Smooth muscle cell (in vitro differentiated cells): ENCODE data around the gene CGGBP1. TPM values are rescaled to one million over a fixed set of nuclear protein-coding genes. Genes with fewer than 3 reads are reported as not detected.
A peak's percentile ranks its signal among the peaks of the same experiment; 100 is the strongest.

Source experiments
- DNase-seq: peaks from one replicate; lab custom pipeline; 2025; ENCODE audit not compliant: unreplicated experiment; lab: John Stamatoyannopoulos, UW
- H2AFZ ChIP-seq: fragments of 200-600 bp; sonication (generic); 2 replicates; pipeline ENCODE4 v1.6.0; 2016; ENCODE audit warnings: antibody characterized with exemption, low read depth, mild to moderate bottlenecking
- H3F3A ChIP-seq: fragments of 200-600 bp; sonication (generic); 2 replicates; pipeline ENCODE4 v1.6.0; 2017; ENCODE audit warnings: antibody characterized with exemption, low read depth
- H3K27ac ChIP-seq: fragments of 200-600 bp; sonication (generic); 2 replicates; pipeline ENCODE4 v1.5.1; 2016; ENCODE audit warnings: low read depth, mild to moderate bottlenecking
- H3K27me3 ChIP-seq: fragments of 200-600 bp; sonication (generic); 2 replicates; pipeline ENCODE4 v1.6.1; 2016; ENCODE audit warnings: low read depth, mild to moderate bottlenecking
- H3K36me3 ChIP-seq: fragments of 200-600 bp; sonication (generic); 2 replicates; pipeline ENCODE4 v1.5.1; 2016; ENCODE audit warnings: low read depth
- H3K4me1 ChIP-seq: fragments of 200-600 bp; sonication (generic); 2 replicates; pipeline ENCODE4 v1.5.1; 2016; ENCODE audit warnings: low read depth
- H3K4me2 ChIP-seq: fragments of 200-600 bp; sonication (generic); 2 replicates; pipeline ENCODE4 v1.6.0; 2016; ENCODE audit warnings: mild to moderate bottlenecking
- H3K4me3 ChIP-seq: fragments of 200-600 bp; sonication (generic); 2 replicates; pipeline ENCODE4 v1.5.1; 2016; ENCODE audit warnings: mild to moderate bottlenecking
- H3K79me2 ChIP-seq: fragments of 200-600 bp; sonication (generic); 2 replicates; pipeline ENCODE4 v1.6.0; 2016; ENCODE audit warnings: low read depth, mild to moderate bottlenecking
- H3K9ac ChIP-seq: fragments of 200-600 bp; sonication (generic); 2 replicates; pipeline ENCODE4 v1.6.0; 2016; ENCODE audit warnings: low read depth
- H3K9me3 ChIP-seq: fragments of 200-600 bp; sonication (generic); replicated peaks from 2 replicates; pipeline ENCODE4 v1.5.1; 2016; ENCODE audit warnings: low read depth
- H4K20me1 ChIP-seq: fragments of 200-600 bp; sonication (generic); 2 replicates; pipeline ENCODE4 v1.6.0; 2016; ENCODE audit warnings: low read depth
- WGBS: methylation state at CpG from one replicate; pipeline ENCODE4 v1.1.7; 2016; ENCODE audit warnings: low lambda C conversion rate; 5-methylcytosine and 5-hydroxymethylcytosine counted together
- polyA plus RNA-seq: library from polyadenylated mRNA; unstranded; fragments of >200 nt; fragmentation: Nextera tagmentation; extraction: Ambion mirVana; gene quantifications from 2 replicates; pipeline ENCODE4 v1.2.1, GENCODE V29; 2016
- total RNA-seq: library from RNA; depleted of rRNA; stranded (reverse); fragments of >200 nt; gene quantifications from 2 replicates; pipeline ENCODE4 v1.2.3, GENCODE V29; 2014
- TF ChIP-seq, protein P1 (sequence below): fragments of 200-600 bp; sonication (generic); IDR thresholded peaks from 2 replicates; pipeline ENCODE4 v1.5.1; 2017; ENCODE audit warnings: borderline replicate concordance, mild to moderate bottlenecking, antibody characterized with exemption; ENCODE audit not compliant: insufficient read depth, poor library complexity, severe bottlenecking

The CGGBP1 gene
- total and polyA plus RNA-seq, 2 experiments from 2014 or later = 38.3 to 62.3 TPM

- no peaks in the 10 kb centered on the region for H3K36me3 ChIP-seq
- 80% methylated on average over 2 of the region's 2 CpGs for WGBS
- H4K20me1 ChIP-seq = no peaks in the 10 kb centered on the region
- H3K4me2 ChIP-seq = no peak overlapping the region
- no peaks in the 10 kb centered on the region for H3F3A ChIP-seq
- H3K9me3 ChIP-seq = no peaks in the 10 kb centered on the region
- H3K79me2 ChIP-seq = no peaks in the 10 kb centered on the region
- TF ChIP-seq, protein P1, sequence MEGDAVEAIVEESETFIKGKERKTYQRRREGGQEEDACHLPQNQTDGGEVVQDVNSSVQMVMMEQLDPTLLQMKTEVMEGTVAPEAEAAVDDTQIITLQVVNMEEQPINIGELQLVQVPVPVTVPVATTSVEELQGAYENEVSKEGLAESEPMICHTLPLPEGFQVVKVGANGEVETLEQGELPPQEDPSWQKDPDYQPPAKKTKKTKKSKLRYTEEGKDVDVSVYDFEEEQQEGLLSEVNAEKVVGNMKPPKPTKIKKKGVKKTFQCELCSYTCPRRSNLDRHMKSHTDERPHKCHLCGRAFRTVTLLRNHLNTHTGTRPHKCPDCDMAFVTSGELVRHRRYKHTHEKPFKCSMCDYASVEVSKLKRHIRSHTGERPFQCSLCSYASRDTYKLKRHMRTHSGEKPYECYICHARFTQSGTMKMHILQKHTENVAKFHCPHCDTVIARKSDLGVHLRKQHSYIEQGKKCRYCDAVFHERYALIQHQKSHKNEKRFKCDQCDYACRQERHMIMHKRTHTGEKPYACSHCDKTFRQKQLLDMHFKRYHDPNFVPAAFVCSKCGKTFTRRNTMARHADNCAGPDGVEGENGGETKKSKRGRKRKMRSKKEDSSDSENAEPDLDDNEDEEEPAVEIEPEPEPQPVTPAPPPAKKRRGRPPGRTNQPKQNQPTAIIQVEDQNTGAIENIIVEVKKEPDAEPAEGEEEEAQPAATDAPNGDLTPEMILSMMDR = no peak
- no peak overlapping the region for H3K27ac ChIP-seq
- DNase-seq = no peak
- no peaks in the 10 kb centered on the region for H3K27me3 ChIP-seq
- no peak overlapping the region for H3K4me3 ChIP-seq
- H2AFZ ChIP-seq = no peak overlapping the region
- H3K4me1 ChIP-seq = no peaks in the 10 kb centered on the region
- H3K9ac ChIP-seq = no peak overlapping the region
Measured at GRCh38 chr3:88033079-88033478, 25.7 kb downstream of the CGGBP1 start.

DNA sequence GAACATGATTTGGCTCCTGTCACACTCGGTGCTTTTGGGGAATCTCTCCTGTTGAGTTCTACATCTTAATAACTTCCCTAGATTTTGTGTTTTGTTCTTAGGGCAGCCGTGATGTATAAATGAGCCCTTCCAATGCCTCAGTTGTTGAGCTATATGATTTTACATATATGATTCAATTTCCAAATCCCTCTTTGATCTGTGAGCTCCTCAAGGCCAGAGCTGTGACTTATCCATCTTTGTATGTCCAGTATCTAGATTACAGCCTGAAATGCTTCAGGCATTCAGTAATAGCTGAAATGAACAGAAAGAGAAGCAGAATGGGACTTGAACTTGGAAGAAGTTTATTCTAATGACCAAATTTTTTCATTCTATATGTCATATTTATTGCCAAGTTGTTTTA lies 26.6 kb downstream of the CGGBP1 start:
- Histone ChIP-seq H3K4me1 (no peaks in the 10 kb centered on the region), H2AFZ (peak overlapping the region; percentile 99), H4K20me1 (no peaks in the 10 kb centered on the region), H3K27ac (no peak overlapping the region), H3K79me2 (no peaks in the 10 kb centered on the region), H3K27me3 (no peaks in the 10 kb centered on the region), H3K9me3 (no peaks in the 10 kb centered on the region), H3F3A (no peaks in the 10 kb centered on the region), H3K4me3 (peak overlapping the region; percentile 42), H3K9ac (no peak overlapping the region), H3K36me3 (no peaks in the 10 kb centered on the region), H3K4me2 (peak overlapping the region; percentile 80)
- WGBS = 90% methylated on average over 2 of the region's 2 CpGs
- TF ChIP-seq, protein P1 = no peak
- no peak for DNase-seq

DNA sequence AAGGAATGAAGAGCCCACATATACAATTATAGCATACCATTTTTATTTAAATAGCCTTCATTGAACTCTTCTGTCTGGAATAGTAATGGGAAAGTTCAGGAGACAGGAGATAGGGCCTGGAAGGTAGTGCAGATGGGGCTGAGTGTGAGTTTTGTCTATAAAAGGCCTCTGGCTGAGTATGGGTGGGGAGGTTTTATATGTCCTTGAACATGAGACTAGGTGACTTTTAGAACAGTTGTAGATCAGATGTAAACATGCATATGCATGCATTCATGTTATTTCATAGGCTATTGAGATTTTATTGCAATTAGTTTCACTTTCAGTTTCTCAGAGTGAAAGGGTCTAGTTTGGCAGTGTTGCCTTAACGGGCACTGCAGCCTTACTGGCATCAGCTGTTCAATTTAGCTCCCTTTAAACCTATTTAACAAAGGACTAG lies 27.1 kb downstream of the CGGBP1 start:
- H3F3A ChIP-seq = no peaks in the 10 kb centered on the region
- H3K9me3 ChIP-seq = no peaks in the 10 kb centered on the region
- DNase-seq = no peak
- no peaks in the 10 kb centered on the region for H3K36me3 ChIP-seq
- H2AFZ ChIP-seq = peak overlapping the region; percentile 99
- H3K27ac ChIP-seq = no peak overlapping the region
- H3K4me3 ChIP-seq = peak overlapping the region; percentile 42
- no peaks in the 10 kb centered on the region for H4K20me1 ChIP-seq
- H3K4me2 ChIP-seq = peak overlapping the region; percentile 80
- H3K9ac ChIP-seq = no peak overlapping the region
- no peaks in the 10 kb centered on the region for H3K79me2 ChIP-seq
- TF ChIP-seq, protein P1 = no peak
- H3K27me3 ChIP-seq = no peaks in the 10 kb centered on the region
- H3K4me1 ChIP-seq = no peaks in the 10 kb centered on the region
- WGBS = 65% methylated on average over 1 of the region's 1 CpG

DNA sequence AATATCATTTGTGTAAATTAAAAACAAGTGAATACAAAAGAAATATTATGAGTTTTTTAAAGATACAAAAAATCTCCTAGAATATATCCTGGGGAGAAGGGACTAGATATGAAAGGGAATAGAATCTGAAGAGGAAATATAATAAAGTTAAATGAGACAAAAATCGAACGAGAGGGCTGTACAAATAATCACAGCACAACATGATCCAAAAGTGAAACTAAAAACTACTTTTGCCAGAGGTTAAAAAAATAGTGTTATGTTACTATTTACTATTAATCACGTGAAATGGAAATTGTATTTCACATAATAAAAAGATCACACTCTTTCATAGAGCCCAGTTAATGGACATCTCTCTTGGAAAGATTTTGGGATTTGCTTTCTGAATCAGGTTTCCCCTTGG lies 28.6 kb downstream of the CGGBP1 start:
- Histone ChIP-seq H3K9ac (no peak overlapping the region), H3K27ac (no peak overlapping the region), H3K4me1 (no peaks in the 10 kb centered on the region), H3K9me3 (no peaks in the 10 kb centered on the region), H2AFZ (peak overlapping the region; percentile 19), H4K20me1 (no peaks in the 10 kb centered on the region), H3K27me3 (no peaks in the 10 kb centered on the region), H3K4me2 (no peak overlapping the region), H3K4me3 (no peak overlapping the region), H3F3A (no peaks in the 10 kb centered on the region), H3K36me3 (no peaks in the 10 kb centered on the region), H3K79me2 (no peaks in the 10 kb centered on the region)
- DNase-seq = no peak
- WGBS = 91% methylated on average over 3 of the region's 3 CpGs
- TF ChIP-seq, protein P1 = no peak
